Measurements from ENCODE around the gene PCLO. TPM values are rescaled to one million over a fixed set of nuclear protein-coding genes. Genes with fewer than 3 reads are reported as not detected.

Gene PCLO
- total and polyA plus RNA-seq, 2 of the 4 experiments (the other 2 are of a cell fraction), result under 0.01 to 0.05 TPM

DNA sequence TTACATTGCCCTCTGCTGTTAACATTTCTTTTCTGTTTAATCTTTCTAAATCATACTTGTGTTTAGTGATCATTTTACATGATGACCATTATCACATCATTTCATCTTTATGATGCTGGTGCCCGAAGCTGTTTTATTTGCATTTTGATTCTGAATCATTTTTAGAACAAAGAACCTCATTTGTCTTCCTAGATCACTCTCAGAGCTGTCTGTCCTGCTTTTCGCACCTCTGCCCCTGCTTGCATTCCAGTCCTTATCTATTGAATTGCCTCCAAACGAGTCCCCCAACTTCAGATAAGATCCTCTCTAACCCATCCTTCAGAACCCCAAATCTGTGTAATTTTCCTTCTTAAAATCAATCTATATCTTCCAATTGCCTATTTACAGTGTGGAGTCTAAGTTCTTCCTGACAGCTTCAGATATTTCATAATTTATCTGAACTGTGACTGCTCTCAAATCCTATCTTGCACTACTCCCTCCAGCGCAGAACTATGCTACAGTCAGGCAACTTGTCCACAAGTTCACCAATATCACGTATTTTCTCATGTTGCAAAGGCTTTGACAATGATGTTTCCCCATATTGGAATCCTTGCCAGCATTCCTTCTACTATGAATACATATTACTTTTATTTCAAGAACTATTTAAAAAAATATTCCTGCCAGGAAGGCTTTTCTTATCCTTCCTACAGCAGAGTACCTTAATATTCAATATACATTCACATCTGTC is 372.6 kb downstream of the PCLO start:
- no peak overlapping the region for H2BK20ac ChIP-seq (ENCODE audit: low read depth, low read length)
- H2BK15ac ChIP-seq (ENCODE audit: low read depth, low read length), result no peak overlapping the region
- TF ChIP-seq RAD21 (IDR thresholded peaks at IDR 0.05; ENCODE audit: low read length) (no peak), RFX5 (IDR thresholded peaks at IDR 0.05; ENCODE audit: low read depth, low read length) (no peak), MAZ (IDR thresholded peaks at IDR 0.05; ENCODE audit: borderline replicate concordance, low read depth, low read length) (no peak), CHD1 (IDR thresholded peaks at IDR 0.05; ENCODE audit: low read depth, low read length) (no peak), BHLHE40 (IDR thresholded peaks at IDR 0.05; ENCODE audit: low read depth, low read length) (no peak), ELK1 (IDR thresholded peaks at IDR 0.05; ENCODE audit: borderline replicate concordance, low read depth, low read length) (no peak), MXI1 (IDR thresholded peaks at IDR 0.05; ENCODE audit: borderline replicate concordance, low read depth, low read length) (no peak), CEBPB (IDR thresholded peaks at IDR 0.05; ENCODE audit: low read depth, low read length) (no peak), MAFK (IDR thresholded peaks at IDR 0.05; ENCODE audit: low read depth, low read length) (no peak)
- H2AK9ac ChIP-seq (replicated peaks; ENCODE audit: low read depth, low read length, poor library complexity), result no peak overlapping the region
- no peak overlapping the region for H3K4me3 ChIP-seq (ENCODE audit: insufficient read depth, low read depth, low read length)
- intact Hi-C loops (cut with micrococcal nuclease), result no loop called here
- WGBS, 2 experiments (ENCODE audit: extremely low coverage in 2 of 2, insufficient read length in 1 of 2), result 32% methylated on average over 3 of the region's 5 CpGs; no CpG with 5 or more reads in 1 of the 2 experiments
- no peaks in the 10 kb centered on the region; the same call in 1 of the 2 replicates for H3K27me3 ChIP-seq (ENCODE audit: control insufficient read depth, insufficient read depth, low read length)
- no peak overlapping the region for H2BK5ac ChIP-seq (ENCODE audit: low read depth, low read length, poor library complexity, severe bottlenecking)
- H2BK120ac ChIP-seq (ENCODE audit: low read depth, low read length), result no peak overlapping the region
- ChIA-PET CTCF (interaction anchor here (0.6 kb wide), 1 partner anchor 33 kb away, joined by 5 read pairs; no protein-coding TSS in a partner anchor), POLR2A (ENCODE audit: unreplicated experiment) (no interaction called here)
- no peaks in the 10 kb centered on the region for H3K4me1 ChIP-seq (ENCODE audit: control insufficient read depth, insufficient read depth, low read length)
- H3K9me1 ChIP-seq (ENCODE audit: insufficient read depth, low read length), result no peaks in the 10 kb centered on the region
- no peaks in the 10 kb centered on the region for H3K9me3 ChIP-seq (ENCODE audit: control insufficient read depth, insufficient read depth, low read length)
- in situ Hi-C loops (cut with MboI; ENCODE audit: low sequenced_read_pairs), result no loop called here
- H4K91ac ChIP-seq (ENCODE audit: insufficient read depth, low read depth, low read length), result no peak overlapping the region
- no peak overlapping the region for H3K9ac ChIP-seq (ENCODE audit: low read depth, low read length)
- no TSS peak for BruUV-seq (replicated peaks)
- no peak overlapping the region for H3K4ac ChIP-seq (ENCODE audit: low read depth, low read length)
- no peaks in the 10 kb centered on the region for H3K79me1 ChIP-seq (ENCODE audit: low read depth in 1 of 2, low read length in 2 of 2)
- H3K36me3 ChIP-seq (ENCODE audit: control insufficient read depth, insufficient read depth, low read length), result no peaks in the 10 kb centered on the region
- H4K20me1 ChIP-seq (ENCODE audit: insufficient read depth, low read length), result no peaks in the 10 kb centered on the region
- H3K27ac ChIP-seq (ENCODE audit: insufficient read depth, low read length), result no peak overlapping the region
- H3K18ac ChIP-seq (ENCODE audit: low read depth, low read length), result no peak overlapping the region
- dilution Hi-C loops (cut with HindIII; ENCODE audit: low sequenced_read_pairs, unreplicated experiment), result no loop called here
- DNase-seq (peak; percentile 77), ATAC-seq (ENCODE audit: low read depth) (peak; percentile 56)
- no peak overlapping the region for H4K5ac ChIP-seq (ENCODE audit: low read depth, low read length)
- H3K4me2 ChIP-seq (ENCODE audit: low read depth, low read length), result no peak overlapping the region
- H3K23ac ChIP-seq (ENCODE audit: low read depth, low read length), result no peak overlapping the region
- H3K14ac ChIP-seq (replicated peaks; ENCODE audit: low read depth, low read length), result no peak overlapping the region
- no peak overlapping the region for H3K56ac ChIP-seq (ENCODE audit: extremely low read depth, insufficient read depth, low read length)
- no peak overlapping the region for H2AFZ ChIP-seq (replicated peaks; ENCODE audit: low read length, poor library complexity)
- H2AK5ac ChIP-seq (ENCODE audit: low read depth, low read length), result no peak overlapping the region
- no peak overlapping the region for H4K8ac ChIP-seq (ENCODE audit: low read depth in 2 of 2, low read length in 2 of 2)
